Fibroblast of the aortic adventitia (primary cell): Measurements from ENCODE around the gene VPS18. TPM values are rescaled to one million over a fixed set of nuclear protein-coding genes. Genes with fewer than 3 reads are reported as not detected.

ENCODE experiments used
- DNase-seq: peaks from one replicate; pipeline ENCODE4 v3.0.0-alpha.2; 2010; ENCODE audit warnings: low read depth
- H3K4me3 ChIP-seq: 2 replicates; pipeline ENCODE4 v1.5.1; 2011; ENCODE audit warnings: low read depth, mild to moderate bottlenecking, control low read depth, low read length, moderate library complexity
- total RNA-seq: library from RNA; depleted of rRNA; stranded (reverse); fragments of >200 nt; gene quantifications from 2 replicates; pipeline ENCODE4 v1.2.3, GENCODE V29; 2012; ENCODE audit warnings: low replicate concordance
- TF ChIP-seq, protein P1 (sequence below): IDR thresholded peaks from 2 replicates; pipeline ENCODE4 v1.5.1; 2011; ENCODE audit warnings: mild to moderate bottlenecking, low read length, control low read depth, inconsistent platforms; ENCODE audit not compliant: insufficient read depth

Gene VPS18
- total RNA-seq, 1 donor = 32.2 TPM

DNA sequence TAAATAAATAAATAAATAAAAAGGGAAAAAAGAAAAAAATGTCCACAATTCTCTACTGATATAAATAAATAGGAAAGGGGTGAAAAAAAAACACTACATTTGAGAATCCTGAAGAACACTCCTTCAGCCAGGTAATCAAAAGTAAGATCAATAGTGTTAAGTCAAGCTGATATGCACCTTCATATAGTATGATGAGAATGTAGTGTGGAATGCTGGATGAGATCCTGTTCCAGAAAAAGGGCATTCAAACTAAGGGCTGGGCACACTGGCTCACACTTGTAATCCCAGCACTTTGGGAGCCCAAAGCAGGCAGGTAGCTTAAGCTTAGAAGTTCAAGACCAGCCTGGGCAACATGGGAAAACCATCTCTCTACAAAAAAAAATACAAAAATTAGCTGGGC, 5.1 kb upstream of the VPS18 start:
- TF ChIP-seq, protein P1, sequence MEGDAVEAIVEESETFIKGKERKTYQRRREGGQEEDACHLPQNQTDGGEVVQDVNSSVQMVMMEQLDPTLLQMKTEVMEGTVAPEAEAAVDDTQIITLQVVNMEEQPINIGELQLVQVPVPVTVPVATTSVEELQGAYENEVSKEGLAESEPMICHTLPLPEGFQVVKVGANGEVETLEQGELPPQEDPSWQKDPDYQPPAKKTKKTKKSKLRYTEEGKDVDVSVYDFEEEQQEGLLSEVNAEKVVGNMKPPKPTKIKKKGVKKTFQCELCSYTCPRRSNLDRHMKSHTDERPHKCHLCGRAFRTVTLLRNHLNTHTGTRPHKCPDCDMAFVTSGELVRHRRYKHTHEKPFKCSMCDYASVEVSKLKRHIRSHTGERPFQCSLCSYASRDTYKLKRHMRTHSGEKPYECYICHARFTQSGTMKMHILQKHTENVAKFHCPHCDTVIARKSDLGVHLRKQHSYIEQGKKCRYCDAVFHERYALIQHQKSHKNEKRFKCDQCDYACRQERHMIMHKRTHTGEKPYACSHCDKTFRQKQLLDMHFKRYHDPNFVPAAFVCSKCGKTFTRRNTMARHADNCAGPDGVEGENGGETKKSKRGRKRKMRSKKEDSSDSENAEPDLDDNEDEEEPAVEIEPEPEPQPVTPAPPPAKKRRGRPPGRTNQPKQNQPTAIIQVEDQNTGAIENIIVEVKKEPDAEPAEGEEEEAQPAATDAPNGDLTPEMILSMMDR = no peak
- no peak overlapping the region for H3K4me3 ChIP-seq
- DNase-seq = no peak

DNA sequence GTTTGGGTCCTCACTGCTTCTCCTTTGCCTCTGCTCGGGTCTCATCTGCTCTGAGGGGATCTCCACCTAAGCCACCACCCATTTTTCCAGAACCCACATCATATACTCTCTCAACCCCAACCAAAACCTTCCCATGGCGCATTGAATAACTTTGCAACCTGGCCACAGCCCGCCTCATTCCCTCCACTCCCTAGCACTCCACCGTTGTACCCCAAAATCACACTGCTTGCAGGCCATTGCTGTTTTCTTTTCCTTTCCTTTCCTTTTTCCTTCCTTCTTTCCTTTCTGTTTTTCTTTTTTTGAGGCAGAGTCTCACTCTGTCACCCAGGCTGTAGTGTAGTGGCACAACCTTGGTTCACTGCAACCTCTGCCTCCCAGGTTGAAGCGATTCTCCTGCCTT, 3.1 kb upstream of the VPS18 start:
- no peak for DNase-seq
- TF ChIP-seq, protein P1 = no peak
- no peak overlapping the region for H3K4me3 ChIP-seq

DNA sequence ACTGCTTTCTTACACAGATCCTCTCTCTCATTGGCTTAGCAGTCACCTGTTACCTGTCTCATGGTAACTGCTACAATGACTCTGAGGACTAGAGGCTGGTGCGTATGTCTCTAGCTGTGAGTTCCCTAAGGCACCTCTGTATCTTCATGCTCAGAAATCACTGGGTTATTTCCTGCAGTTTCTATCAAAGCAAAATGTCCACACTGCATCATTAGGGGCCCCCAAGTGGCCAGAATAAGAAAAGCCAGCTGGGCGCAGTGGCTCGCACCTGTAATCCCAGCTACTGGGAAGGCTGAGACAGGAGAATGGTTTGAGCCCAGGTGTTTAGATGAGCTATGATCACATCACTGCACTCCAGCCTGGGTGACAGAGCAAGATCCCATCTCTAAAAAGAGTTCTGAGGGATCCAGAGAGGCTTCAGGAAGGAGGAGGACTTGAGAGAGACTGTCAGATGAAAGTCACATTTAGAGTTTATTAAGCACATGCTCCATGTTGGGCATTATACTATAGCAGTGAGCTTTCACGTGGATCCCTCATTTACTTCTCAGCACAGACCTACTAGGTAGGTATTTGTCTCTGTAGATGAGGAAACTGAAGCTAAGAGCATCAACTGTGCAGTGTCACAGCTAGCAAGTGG, 2.3 kb upstream of the VPS18 start:
- TF ChIP-seq, protein P1 = peak; percentile 82
- no peak overlapping the region for H3K4me3 ChIP-seq
- peak; percentile 59 for DNase-seq

DNA sequence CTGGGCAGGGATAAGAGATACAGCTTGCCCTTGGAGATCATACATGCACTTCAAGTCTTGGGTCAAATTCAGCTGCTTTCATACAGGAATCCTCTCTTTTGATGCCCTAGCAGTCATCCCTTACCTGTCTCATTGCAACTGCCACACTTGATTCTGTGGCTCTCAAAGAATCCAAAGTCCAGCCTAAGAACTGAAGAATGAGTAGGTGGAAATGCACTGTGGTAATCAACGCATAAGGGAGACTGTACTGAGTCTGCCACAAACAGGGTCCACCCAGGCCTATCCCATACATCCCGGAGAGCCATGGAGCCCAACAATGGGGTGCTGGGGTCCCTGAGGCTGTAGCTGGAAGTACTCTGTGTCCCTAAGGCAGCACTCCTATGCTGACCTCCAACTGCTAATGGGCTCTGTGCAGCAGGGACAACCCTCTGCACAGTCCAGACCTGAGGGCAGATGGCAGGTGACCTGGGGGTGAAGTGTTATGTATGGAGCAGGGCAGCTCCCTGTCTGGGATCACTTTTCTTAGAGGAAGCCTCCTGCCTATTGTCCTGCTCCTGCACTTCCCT, 1.7 kb upstream of the VPS18 start:
- TF ChIP-seq, protein P1 = no peak
- DNase-seq = no peak
- no peak overlapping the region for H3K4me3 ChIP-seq

DNA sequence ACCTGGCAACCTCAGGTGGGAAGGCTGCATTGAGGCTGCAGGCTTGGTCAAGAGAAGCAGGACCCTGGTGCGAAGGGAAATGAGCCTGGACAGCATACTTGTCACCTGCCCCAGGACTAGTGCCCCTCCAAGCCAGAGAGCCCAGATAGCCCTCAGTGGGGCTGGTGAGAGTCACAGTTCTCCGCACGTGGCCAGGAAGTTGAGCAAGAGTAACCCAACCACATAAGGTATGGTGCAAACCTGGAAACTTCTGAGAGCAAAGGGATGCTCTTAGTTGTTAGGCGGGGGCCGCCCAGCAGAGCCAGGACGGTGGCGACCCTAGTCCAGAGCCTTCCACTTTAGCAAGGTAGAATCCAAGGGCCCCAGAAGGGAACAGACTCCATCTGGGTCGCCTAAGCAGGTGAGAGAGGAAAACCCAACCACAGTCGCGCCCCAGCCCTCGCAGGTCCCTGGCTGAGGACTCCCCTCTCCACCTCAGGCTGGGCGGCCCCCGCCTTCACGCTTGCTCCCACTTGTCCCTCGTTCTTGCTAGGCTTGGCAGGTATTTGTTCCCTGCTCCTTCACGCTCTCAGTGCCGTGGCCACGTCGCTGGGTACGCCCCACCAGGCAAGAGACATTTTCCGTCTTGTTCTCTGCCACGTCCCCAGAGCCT, 1.1 kb upstream of the VPS18 start:
- no peak for DNase-seq
- TF ChIP-seq, protein P1 = no peak
- H3K4me3 ChIP-seq = no peak overlapping the region

DNA sequence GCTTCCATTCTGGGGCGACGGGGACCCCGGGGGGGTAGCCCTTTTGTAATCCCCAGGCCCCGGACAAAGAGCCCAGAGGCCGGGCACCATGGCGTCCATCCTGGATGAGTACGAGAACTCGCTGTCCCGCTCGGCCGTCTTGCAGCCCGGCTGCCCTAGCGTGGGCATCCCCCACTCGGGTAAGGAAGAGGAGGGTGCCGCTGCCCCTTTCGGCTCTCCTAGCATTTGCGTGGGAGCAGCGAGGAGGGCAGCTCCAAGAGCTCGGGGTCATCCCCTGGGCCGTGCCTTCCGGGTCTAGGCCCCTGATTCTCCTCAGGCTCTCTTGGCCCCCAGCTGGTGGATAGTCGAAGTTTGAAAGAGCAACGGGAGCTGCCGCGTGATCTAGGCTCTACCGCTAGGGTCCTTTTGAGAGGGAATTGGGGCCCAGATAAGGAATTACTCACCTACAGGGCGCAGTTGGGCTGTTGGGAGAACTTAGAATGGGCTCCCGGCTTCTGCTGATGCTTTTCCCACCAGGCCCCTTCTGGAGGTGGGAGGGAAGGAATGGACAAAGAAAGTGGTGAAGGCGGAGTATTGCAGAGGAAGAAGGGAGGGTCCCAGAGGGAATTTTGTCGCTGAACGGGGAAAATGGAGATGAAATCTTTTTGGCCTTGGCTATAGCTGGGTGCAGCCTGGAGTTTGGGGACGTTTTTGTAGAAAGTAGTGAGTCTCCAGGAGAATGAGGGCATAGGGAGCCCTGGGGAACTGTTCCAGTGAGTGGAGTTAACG, 615 bp downstream of the VPS18 start:
- TF ChIP-seq, protein P1 = peak; percentile 75
- H3K4me3 ChIP-seq = peak overlapping the region; percentile 92
- DNase-seq = peak; percentile 78
